PC-9 (cell line): Measurements from ENCODE around the gene MRPL54.

ENCODE experiments used
- EZH2 ChIP-seq: fragments of 200-600 bp; sonication (generic); IDR thresholded peaks from 2 replicates; pipeline ENCODE4 v1.8.0; 2017; ENCODE audit warnings: antibody characterized with exemption, low read depth
- TF ChIP-seq, protein P1 (sequence below): fragments of 200-600 bp; sonication (generic); conservative IDR thresholded peaks from 2 replicates; pipeline ENCODE4 v1.6.1; 2017; ENCODE audit warnings: mixed run types, antibody characterized with exemption, mild to moderate bottlenecking, moderate library complexity

DNA sequence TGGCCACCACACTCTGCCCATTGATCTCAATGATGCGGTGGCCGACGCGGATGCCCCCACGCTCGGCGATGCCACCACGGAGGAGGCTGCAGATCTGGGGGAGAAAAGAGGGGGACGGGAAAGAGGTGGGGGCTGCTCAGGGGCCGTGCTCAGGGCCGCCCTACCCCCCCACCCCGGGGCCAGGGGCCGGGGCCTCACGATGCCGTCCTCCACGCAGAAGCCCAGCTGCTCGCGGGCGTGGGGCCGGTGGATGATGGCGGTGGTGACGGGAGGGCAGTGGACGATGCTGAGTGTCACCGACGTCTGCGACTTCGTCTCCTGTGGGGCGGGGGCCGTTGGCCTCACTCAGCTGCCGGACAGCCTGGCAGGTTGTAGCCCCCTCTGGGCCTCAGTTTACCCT lies 11.2 kb upstream of the MRPL54 start:
- no peak for TF ChIP-seq EZH2
- TF ChIP-seq, protein P1, sequence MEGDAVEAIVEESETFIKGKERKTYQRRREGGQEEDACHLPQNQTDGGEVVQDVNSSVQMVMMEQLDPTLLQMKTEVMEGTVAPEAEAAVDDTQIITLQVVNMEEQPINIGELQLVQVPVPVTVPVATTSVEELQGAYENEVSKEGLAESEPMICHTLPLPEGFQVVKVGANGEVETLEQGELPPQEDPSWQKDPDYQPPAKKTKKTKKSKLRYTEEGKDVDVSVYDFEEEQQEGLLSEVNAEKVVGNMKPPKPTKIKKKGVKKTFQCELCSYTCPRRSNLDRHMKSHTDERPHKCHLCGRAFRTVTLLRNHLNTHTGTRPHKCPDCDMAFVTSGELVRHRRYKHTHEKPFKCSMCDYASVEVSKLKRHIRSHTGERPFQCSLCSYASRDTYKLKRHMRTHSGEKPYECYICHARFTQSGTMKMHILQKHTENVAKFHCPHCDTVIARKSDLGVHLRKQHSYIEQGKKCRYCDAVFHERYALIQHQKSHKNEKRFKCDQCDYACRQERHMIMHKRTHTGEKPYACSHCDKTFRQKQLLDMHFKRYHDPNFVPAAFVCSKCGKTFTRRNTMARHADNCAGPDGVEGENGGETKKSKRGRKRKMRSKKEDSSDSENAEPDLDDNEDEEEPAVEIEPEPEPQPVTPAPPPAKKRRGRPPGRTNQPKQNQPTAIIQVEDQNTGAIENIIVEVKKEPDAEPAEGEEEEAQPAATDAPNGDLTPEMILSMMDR = no peak
